HG02759 (cell line): ENCODE results near the gene STX8.

ENCODE experiments used
- ATAC-seq: cut with Tn5 transposase; IDR thresholded peaks from one replicate; pipeline ENCODE4 v1.9.1; 2021; ENCODE audit warnings: mild to moderate bottlenecking, moderate library complexity; ENCODE audit not compliant: unreplicated experiment

The STX8 gene

GRCh38 chr17:9446528-9446927 lies 129.1 kb downstream of the STX8 start:
- no peak for ATAC-seq

GRCh38 chr17:9445424-9445823 lies 130.2 kb downstream of the STX8 start:
- no peak for ATAC-seq

- ATAC-seq = no peak
Measured at GRCh38 chr17:9444687-9445086, 130.9 kb downstream of the STX8 start.

DNA sequence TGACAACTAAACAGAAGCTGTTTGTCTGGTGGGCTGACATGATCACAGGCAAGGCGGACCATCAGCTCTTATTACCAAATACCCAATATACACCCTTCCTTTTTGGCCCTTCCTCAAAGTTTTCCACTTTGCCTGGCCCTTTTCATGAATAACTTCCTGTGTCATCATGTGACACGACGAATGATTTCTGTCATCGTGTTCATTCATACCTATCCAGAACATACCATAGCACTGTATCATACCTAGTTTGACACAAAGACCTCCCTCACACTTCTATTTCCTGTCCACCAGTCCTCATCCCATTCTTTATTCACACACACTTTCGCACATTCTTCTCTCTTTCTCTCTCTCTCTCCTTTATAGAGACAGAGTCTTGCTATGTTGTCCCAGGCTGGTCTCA lies 131.8 kb downstream of the STX8 start:
- no peak for ATAC-seq

DNA sequence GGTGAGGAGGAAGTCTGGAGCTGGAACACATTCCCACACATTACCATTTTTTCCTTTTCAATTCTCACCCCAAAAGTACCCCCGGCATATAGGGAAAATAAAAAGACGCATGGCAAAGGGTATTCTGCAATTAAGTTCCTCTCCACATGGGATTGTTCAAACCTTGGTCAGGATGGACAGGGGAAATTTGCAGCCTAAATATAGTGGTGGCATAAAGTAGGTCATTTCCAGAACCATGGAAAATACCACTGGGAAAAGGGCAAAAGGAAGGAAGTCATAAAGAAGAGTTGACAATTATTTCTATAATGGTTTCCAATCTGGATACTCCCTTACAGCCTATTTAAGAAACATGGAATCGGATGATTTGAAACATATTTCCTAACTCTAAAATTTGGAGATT lies 135.8 kb downstream of the STX8 start:
- no peak for ATAC-seq

DNA sequence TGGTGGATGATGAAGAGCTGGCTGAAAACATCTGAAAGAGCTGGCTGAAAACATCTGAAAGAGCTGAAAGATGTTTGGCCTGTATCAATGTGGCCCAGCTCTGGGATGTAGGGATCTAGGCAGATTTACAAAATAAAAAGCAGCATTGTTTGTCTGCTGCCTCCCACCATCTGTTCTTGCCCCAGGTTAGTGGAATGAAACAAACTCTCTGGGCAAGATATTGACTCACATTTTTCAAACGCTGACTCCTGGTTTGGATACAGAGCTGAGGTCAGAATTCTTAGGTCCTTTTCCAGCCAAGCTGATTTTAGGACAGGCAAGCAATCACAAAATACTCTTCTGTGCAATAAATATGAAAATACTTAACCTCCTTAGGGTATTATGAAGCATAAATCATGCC lies 139.0 kb downstream of the STX8 start:
- ATAC-seq = no peak

GRCh38 chr17:9435165-9435564 lies 140.5 kb downstream of the STX8 start:
- ATAC-seq = no peak

DNA sequence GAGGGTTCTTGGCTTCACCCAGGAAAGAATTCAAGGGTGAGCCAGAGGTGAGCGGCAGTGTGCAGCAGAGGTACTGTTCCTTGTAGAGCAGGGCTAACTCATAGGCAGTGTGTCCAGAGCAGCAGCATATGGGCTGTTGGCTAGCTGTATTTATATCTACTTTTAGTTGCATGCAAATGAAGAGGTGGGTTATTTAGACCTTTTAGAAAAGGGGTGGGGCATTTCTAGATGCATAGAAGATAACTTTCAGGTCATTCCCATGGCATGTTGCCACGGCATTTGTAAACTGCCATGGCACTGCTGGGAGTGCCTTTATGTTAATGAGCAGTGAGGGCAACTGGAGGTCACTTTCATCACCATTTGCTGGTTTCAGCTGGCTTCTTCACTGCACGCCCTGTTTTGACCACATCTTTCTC lies 141.0 kb downstream of the STX8 start:
- ATAC-seq = no peak

GRCh38 chr17:9432934-9433421 lies 142.6 kb downstream of the STX8 start:
- no peak for ATAC-seq

DNA sequence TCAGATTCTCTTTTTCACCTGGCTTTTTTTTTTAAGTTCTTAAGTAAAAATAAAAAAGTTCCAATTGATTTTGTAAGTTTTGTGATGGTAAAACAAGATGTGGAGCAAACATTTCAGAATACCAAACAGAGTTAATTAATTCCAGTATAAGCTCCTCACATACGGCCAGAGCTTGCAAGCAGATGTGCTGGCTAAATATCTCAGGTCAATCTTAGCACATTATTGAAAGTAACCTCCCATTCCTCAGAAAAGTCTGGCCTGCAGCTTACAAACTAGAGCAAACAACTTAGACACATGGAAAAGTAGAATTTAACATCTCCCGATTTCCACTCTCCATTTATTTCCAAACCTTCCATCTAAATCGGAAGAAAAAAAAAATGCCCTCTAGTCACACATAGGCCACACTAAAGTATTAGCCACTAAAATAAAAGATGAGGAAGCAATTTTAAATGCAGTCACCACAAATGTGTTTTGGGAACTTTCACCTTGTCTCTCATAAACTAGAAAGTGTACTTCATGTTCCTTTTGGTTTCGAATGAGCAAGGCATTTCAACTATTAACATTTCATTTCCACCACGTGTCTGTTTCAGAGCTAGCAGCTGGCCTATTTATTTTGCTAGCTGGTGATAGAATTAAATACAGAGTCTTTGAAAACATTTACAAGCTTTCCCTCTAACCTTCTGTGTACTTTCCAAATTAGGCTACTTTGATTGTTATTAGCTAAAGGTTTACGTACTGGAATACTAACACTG lies 143.3 kb downstream of the STX8 start:
- ATAC-seq = no peak

- no peak for ATAC-seq
Measured at GRCh38 chr17:9431620-9432019, 144.0 kb downstream of the STX8 start.

GRCh38 chr17:9427465-9428315 lies 147.9 kb downstream of the STX8 start:
- ATAC-seq = no peak

GRCh38 chr17:9424071-9424640 lies 151.5 kb downstream of the STX8 start:
- ATAC-seq = no peak

GRCh38 chr17:9421525-9421924 lies 154.1 kb downstream of the STX8 start:
- ATAC-seq = no peak

DNA sequence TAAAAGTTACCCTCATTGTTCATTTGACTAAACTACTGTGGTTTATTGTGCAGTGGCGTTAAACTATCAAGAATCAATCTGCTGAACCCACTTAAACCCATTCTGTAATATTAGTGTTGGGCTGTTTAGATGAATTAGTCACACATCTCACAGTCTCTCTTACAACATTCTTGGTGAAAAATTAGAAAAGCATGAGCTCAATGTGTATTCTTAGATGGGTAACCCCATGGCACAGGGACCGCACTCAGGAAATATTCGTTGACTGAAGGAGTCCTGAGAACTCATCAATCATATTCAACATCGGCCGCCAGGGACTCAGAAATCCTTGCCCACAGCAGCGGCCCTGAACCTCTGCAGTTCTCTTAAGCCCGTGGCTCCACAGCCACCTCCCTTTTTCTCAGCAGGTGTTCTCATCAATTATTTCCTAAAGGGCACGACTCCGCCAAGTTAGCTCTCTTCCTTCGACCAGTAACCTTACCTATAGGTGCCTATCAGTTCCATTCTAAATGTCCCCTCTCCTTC lies 155.6 kb downstream of the STX8 start:
- ATAC-seq = no peak

GRCh38 chr17:9414471-9414870 lies 161.1 kb downstream of the STX8 start:
- peak; percentile 98 for ATAC-seq

GRCh38 chr17:9410737-9411136 lies 164.9 kb downstream of the STX8 start:
- ATAC-seq = no peak

DNA sequence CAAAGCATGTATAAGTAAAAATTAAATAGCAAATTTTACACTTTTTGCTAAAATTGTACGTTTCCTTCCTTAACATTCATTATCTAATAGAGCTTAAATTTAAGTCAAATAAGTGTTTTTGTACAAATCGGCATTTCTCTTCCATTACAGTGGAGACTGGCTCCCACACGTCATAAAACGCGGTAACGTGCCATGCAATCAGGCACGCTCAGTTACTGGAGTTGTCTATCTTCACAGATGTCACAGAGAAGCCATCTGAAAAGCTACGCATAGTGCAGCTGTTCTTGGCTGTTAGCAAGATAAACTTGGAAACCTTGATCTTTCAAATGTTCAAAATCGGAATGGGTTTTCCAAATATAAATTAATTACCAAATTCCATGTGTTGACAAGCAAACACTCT lies 165.3 kb downstream of the STX8 start:
- no peak for ATAC-seq

GRCh38 chr17:9409878-9410277 lies 165.7 kb downstream of the STX8 start:
- no peak for ATAC-seq

- no peak for ATAC-seq
Measured at GRCh38 chr17:9408868-9409829, 166.5 kb downstream of the STX8 start.
